Stimulated activated CD8-positive, alpha-beta memory T cell treated with anti-CD3 and anti-CD28 coated beads, Interleukin-2, amount 100 ng/mL, for 48 hours (primary cell): ENCODE measurements around the gene NMRAL1.

ENCODE experiments used
- DNase-seq, 2 donors: peaks; one replicate each; pipeline ENCODE4 v3.0.0-alpha.2; 2020; ENCODE audit warnings: low read depth in 2 of 2

Gene NMRAL1

DNA sequence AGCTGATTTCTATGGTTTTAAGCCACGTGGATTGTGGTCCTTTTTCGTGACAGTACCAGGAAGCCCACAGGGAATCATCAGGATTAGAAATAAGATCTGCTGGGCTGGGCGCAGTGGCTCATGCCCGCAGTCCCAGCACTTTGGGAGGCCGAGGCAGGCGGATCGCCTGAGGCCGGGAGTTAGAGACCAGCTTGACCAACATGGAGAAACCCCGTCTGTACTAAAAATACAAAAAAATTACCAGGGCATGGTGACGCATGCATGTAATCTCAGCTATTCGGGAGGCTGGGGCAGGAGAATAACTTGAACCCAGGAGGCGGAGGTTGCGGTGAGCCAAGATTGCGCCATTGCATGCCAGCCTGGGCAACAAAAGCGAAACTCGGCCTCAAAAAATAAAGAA lies 6.5 kb downstream of the NMRAL1 start:
- no peak for DNase-seq

DNA sequence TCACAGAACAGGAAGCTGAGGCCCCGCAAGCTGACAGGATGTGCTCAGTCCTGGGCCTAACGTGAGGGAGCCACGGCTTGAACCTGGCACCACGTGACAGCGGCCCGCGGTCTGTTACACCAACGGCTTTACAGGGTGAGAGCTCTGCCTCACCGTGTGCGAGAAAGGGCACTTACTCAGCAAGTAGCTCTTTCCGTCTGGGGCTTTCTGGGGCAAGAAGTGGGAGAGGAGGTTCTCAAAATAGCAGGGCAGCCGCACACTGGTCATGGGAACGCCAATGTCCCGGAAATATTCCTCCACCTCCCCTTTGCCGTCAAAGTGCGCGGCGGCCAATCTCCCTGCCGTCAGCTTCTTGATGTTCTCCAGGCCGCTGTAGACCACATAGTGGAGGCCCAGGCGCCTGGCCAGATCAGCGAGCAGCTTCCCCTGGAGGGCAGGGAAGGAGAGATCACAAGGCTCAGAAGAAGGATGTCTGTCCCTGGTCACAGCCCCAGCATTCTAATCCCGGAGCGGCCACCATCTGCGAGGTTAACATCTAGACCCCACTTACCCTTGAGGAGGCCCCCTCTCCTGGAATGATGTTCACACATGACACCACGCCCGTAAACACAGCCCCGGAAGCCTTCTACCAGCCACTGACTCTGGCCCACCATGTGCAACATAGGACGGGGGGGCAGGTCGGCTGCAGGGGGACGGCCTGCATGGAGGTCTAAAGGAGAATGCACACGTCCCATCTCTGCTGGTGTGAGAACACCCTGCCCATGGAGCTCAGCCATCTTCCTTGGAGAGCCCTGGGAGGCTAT lies 8.2 kb downstream of the NMRAL1 start:
- peak; percentile 42 to 45 for DNase-seq

GRCh38 chr16:4463522-4464163 lies 10.8 kb downstream of the NMRAL1 start:
- no peak for DNase-seq

- DNase-seq, result no peak
Observed at GRCh38 chr16:4461250-4462085, 13.0 kb downstream of the NMRAL1 start.

DNA sequence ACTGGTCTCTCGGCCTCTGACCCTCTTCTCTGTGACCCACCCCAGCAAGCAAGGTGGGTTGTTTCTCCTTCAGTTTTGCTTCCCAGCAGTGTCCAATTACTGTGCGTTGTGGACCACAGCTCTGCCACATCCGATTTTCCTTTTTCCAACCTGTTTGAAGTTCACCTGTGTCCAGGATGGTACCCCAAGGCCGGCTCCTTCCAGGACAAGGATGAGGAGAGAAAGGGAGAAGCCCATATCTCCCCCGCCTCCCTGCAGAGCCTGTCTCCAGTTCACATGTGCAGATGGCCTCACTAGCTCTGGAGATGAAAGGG lies 13.5 kb downstream of the NMRAL1 start:
- no peak for DNase-seq

- no peak for DNase-seq
Observed at GRCh38 chr16:4455951-4456350, 18.5 kb downstream of the NMRAL1 start.

- DNase-seq, result no peak
Observed at GRCh38 chr16:4455081-4455480, 19.3 kb downstream of the NMRAL1 start.

DNA sequence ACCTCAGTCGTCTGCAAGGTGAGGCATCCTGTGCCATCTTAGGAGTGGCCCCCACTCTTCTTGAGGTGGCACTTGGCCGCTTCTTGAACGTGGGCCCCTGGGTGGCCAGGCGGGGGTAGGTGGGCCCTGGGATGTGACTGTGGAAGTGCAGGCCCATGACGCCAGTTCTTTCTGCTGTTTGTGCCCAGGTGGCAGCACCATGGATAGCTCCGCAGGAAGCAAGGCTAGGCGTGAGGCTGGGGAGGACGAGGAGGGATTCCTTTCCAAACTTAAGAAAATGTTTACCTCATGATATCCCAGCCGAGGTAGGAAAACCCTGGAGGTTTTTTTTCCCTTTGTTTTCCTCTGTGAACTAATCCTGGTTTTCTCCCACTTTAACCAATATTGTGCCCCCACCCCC lies 19.8 kb downstream of the NMRAL1 start:
- DNase-seq, result no peak

- no peak for DNase-seq
Observed at GRCh38 chr16:4452674-4453073, 21.8 kb downstream of the NMRAL1 start.

GRCh38 chr16:4450931-4451519 lies 23.4 kb downstream of the NMRAL1 start:
- DNase-seq, result no peak

- DNase-seq, result no peak
Observed at GRCh38 chr16:4450430-4450829, 24.0 kb downstream of the NMRAL1 start.

DNA sequence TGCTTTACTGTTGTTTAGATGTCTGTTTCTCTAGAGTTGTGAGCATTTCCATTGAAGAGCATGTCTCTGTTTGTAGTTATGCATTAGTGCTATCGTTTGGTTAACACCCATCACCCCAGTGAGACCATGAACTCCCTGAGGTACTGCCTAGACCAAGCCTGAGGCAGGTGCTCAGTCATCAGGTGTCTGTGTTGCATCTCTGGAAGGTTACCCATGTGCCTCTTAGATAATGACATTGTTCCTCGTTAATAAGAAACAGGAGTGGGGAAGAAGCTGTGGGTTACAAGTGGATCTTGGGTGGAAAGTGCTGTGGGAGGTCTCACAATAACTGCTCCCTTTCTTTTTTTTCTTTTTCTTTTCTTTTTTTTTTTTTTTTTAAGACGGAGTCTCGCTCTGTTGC lies 30.4 kb downstream of the NMRAL1 start:
- DNase-seq, result no peak

GRCh38 chr16:4443271-4443670 lies 31.2 kb downstream of the NMRAL1 start:
- DNase-seq, result no peak

GRCh38 chr16:4442371-4442770 lies 32.1 kb downstream of the NMRAL1 start:
- no peak for DNase-seq

DNA sequence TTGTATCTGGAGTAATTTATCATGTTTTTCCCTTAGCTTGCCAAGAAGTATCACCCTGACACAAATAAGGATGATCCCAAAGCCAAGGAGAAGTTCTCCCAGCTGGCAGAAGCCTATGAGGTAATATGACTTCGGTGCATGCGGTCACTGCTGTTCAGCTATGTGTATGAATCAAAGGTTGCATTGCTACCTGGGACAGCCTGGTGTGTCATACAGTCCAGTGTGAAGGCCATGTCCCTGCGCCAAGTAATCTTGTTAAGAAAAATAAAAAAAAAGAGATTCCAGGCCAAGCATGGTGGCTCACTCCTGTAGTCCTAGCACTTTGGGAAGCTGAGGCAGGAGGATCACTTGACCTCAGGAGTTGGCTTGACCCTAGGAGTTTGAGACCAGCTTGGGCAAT lies 37.1 kb downstream of the NMRAL1 start:
- DNase-seq, result no peak

- no peak for DNase-seq
Observed at GRCh38 chr16:4435337-4436067, 38.9 kb downstream of the NMRAL1 start.

DNA sequence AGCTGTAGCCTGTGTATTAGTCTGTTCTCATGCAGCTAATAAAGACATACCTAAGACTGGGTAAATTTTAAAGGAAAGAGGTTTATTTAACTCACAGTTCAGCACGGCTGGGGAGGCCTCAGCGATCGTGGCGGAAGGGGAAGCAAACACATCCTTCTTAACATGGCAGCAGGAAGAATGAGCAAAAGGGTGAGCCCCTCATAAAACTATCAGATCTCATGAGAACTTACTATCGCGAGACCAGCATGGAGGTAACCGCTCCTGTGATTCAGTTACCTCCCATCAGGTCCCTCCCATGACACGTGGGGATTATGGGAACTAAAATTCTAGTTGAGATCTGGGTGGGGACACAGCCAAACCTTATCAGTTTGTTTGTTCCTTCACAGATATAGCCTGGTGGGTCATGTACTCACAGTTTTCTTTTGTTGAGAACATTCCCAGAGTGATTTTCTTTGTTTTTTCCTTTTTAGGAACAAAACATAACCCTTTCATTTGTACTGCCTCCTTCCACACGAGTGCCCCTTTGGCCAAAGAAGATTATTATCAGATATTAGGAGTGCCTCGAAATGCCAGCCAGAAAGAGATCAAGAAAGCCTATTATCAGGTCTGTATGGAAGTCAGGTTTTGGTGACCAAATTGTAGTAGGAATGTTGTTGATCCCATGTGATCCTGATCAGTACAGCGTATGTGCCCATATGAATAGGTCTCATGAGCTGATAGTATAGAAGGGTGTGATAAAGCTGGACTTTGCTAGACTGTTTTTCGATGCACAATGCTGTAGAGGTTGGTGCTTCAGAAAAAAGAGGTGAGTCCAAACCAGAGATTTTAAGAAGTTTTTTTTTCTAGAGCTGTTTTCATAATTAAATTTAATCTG lies 40.3 kb downstream of the NMRAL1 start:
- no peak for DNase-seq

DNA sequence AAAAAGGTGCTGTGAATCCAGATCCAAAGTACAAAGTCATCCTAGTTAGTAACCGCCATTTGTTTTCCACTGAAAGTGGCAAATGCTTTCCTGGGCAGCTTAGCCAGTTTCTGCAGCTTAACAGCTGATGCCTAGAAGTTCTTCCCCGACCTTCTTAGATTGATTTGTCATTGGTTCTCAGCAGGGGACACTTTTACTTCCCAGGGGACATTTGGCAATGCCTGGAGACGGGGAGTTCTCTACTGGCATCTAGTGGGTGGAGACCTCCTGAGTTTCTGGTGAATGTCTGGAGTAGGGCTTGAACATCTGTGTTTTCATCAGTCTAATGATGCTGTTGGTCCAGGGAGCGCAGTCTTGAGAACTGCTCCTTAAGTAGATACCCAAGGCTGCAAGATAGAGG lies 41.2 kb downstream of the NMRAL1 start:
- DNase-seq, result no peak

- DNase-seq, result no peak
Observed at GRCh38 chr16:4431023-4431422, 43.4 kb downstream of the NMRAL1 start.

DNA sequence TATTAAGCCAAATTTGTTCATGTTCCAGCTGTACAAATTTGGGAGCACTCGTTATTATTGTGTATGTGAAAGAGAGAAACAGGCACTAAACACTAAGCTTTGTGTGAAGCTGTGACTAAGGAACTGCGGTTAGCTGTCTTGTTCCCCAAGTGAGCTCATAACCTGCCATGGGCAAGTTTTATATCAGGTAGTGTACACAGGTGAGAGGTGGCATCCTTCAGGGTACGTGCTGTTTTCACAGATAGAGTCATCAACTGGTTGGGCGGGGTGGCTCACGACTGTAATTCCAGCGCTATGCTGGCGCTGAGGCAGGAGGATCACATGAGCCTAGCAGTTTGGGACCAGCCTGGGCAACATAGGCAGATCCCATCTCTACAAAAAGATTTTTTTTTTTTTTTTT lies 45.9 kb downstream of the NMRAL1 start:
- no peak for DNase-seq
